ENCODE data around the gene TYW1B. TPM values are rescaled to one million over a fixed set of nuclear protein-coding genes. Genes with fewer than 3 reads are reported as not detected.
"Not testable (repeated sequence)": the region's sequence is repeated elsewhere in the genome, so short reads cannot be mapped to it uniquely, and the experiment has no call there.

Gene TYW1B
- total RNA-seq, 1 experiment from 2014 or later = 4.7 TPM

GRCh38 chr7:72626428-72627011 is 201.5 kb downstream of the TYW1B start:
- DNase-seq (ENCODE audit: low read depth) = not testable (repeated sequence)

GRCh38 chr7:72625721-72626423 is 202.1 kb downstream of the TYW1B start:
- not testable (repeated sequence) for DNase-seq (ENCODE audit: low read depth)

- DNase-seq (ENCODE audit: low read depth) = no peak
Observed at GRCh38 chr7:72622532-72622931, 205.5 kb downstream of the TYW1B start.

- DNase-seq (ENCODE audit: low read depth) = not testable (repeated sequence)
Observed at GRCh38 chr7:72621761-72622187, 206.2 kb downstream of the TYW1B start.

GRCh38 chr7:72620923-72621322 is 207.1 kb downstream of the TYW1B start:
- not testable (repeated sequence) for DNase-seq (ENCODE audit: low read depth)

- peak; percentile 27 for DNase-seq (ENCODE audit: low read depth)
Observed at GRCh38 chr7:72618435-72619180, 209.4 kb downstream of the TYW1B start.

GRCh38 chr7:72609761-72610160 is 218.2 kb downstream of the TYW1B start:
- not testable (repeated sequence) for DNase-seq (ENCODE audit: low read depth)

GRCh38 chr7:72607988-72608387 is 220.0 kb downstream of the TYW1B start:
- not testable (repeated sequence) for DNase-seq (ENCODE audit: low read depth)

GRCh38 chr7:72605863-72606431 is 222.1 kb downstream of the TYW1B start:
- DNase-seq (ENCODE audit: low read depth) = not testable (repeated sequence)

- not testable (repeated sequence) for DNase-seq (ENCODE audit: low read depth)
Observed at GRCh38 chr7:72604771-72605611, 223.0 kb downstream of the TYW1B start.

- not testable (repeated sequence) for DNase-seq (ENCODE audit: low read depth)
Observed at GRCh38 chr7:72603476-72603875, 224.5 kb downstream of the TYW1B start.

GRCh38 chr7:72603073-72603472 is 224.9 kb downstream of the TYW1B start:
- no peak for DNase-seq (ENCODE audit: low read depth)

- not testable (repeated sequence) for DNase-seq (ENCODE audit: low read depth)
Observed at GRCh38 chr7:72601683-72602082, 226.3 kb downstream of the TYW1B start.

GRCh38 chr7:72590023-72590422 is 238.0 kb downstream of the TYW1B start:
- not testable (repeated sequence) for DNase-seq (ENCODE audit: low read depth)

GRCh38 chr7:72587267-72587666 is 240.7 kb downstream of the TYW1B start:
- not testable (repeated sequence) for DNase-seq (ENCODE audit: low read depth)

- not testable (repeated sequence) for DNase-seq (ENCODE audit: low read depth)
Observed at GRCh38 chr7:72584576-72584975, 243.4 kb downstream of the TYW1B start.

GRCh38 chr7:72583620-72584361 is 244.2 kb downstream of the TYW1B start:
- DNase-seq (ENCODE audit: low read depth) = not testable (repeated sequence)

- peak; percentile 5 for DNase-seq (ENCODE audit: low read depth)
Observed at GRCh38 chr7:72580142-72580770, 247.7 kb downstream of the TYW1B start.

GRCh38 chr7:72577107-72577506 is 250.9 kb downstream of the TYW1B start:
- DNase-seq (ENCODE audit: low read depth) = no peak

GRCh38 chr7:72561988-72562387 is 266.0 kb downstream of the TYW1B start:
- not testable (repeated sequence) for DNase-seq (ENCODE audit: low read depth)

All from RPMI7951 (cell line).